NCI-H748 treated with DMSO at 0.1 percent for 48 hours (cell line): ENCODE data around the gene SPEM2.
A peak's percentile ranks its signal among the peaks of the same experiment; 100 is the strongest.

ENCODE experiments used
- DNase-seq: peaks from one replicate; lab custom pipeline; 2025; lab: John Stamatoyannopoulos, UW

SPEM2 gene

DNA sequence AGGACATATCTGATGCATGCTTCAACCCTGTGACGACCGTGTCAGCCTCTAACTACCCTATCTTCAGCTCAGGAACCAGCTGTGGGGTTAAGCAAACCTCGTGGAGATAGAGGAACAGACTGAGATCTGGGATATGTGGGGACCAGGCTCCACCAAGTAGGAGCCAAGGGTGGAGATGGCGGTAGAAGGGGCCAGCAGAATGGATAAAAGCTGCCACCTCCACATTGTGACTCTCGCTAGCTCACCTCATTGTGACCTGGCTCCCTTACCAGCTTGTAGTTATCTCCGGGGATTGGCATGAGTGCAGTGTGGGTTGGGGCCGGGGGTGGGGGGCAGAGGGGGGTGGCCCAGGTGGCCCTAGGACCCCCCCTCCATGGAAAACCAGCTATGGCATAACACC is at the start of gene SPEM2:
TSS of gene SPEM2 (plus strand) at position 301 of the 400 bp plus-strand sequence. CDS start at position 374, 73 bp downstream.
- no peak for DNase-seq

DNA sequence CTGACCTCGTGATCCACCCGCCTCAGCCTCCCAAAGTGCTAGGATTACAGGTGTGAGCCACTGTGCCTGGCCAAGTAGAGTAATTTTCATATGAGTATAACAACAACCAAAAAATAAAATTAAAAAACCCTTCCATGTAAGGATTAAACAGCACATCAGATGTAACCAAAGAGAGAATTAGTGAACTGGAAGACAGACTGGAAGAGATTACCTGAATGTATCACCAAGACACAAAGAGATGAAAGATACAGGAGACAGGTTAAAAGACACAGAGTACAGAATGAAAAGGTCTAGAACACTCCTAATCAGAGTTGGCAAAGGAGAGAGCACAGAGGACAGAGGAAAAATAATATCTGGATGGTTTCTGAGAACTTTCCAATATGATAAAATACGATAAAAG is 46.3 kb upstream of the SPEM2 start:
- DNase-seq = no peak

DNA sequence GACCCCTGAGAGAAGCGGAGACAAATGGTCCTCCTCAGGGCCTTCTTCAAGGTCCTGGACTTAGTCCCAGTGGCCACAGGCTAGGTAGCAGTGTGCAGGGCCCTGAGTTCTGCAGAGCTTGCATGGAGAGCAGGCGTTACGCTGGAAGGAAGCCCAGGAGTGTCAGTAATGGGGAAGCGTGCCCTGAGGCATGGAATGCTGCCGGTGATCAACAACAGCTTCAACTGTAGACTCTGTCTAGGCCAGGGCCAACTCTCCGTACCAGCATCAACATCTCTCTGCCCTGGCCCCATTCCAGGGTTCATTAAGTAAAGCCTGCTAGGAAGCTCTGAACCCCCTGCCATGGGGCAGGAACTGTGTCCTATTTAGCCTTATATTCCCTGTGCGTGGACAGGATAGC is 45.1 kb upstream of the SPEM2 start:
- DNase-seq = peak; percentile 17

DNA sequence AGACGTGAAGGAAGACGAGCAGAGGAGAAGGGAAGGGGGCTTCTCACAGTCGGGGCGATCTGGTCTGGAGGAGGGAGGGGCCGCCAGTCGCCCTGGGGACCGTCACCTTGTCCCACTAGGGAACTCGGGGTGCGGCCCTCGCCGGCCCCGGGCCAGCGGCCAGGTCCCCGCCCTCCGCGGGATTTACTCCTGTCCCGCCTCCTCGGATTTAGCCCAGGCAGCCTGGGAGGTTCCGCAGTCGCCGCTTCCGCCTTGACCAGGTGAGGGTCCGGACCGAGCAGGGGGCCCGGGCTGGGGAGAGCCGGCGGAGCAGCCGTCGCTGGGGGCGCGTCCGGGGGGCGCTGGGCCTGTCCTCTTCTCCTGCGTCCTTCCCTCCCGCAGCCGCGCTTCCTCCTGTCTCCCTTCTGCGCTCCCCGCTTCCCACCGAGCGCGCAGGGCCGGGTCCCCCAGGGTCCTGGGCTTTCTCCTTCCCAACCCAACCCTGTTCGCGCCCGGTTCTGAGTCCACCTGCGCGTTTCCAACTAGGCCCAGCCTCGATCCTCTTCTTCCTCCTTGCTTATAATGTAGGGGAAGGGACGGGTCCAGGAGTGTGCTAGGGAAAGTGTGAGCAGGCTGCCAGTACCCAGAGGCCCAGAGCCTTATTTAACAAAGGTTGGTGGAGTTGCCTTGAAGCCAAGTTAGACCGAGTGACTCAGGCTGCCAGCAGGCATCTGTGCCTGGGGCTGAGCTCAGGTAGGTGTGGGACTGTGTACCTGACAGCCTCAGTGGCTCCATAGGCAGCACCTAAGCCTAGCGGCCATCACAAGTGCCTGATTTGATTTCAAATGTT is 44.3 kb upstream of the SPEM2 start, which contains the start of gene TNK1:
TSS of gene TNK1 (plus strand) at position 235 of the 829 bp plus-strand sequence. CDS start 1,838 bp downstream, outside the sequence.
- peak; percentile 35 for DNase-seq

DNA sequence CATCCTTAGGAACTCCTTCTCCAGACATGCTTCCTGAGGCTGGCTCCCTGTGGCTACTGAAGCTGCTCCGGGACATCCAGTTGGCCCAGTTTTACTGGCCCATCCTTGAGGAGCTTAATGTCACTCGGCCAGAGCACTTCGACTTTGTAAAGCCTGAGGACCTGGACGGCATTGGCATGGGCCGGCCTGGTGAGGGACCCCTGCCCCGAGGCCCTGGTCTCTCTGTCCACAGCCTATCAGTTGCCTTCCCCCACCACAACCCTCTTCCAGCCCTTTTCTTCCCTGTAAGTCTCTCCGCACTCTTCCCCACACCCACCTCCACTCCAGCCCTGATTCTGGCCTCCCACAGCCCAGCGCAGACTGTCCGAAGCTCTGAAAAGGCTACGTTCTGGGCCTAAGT is 42.5 kb upstream of the SPEM2 start:
- no peak for DNase-seq

DNA sequence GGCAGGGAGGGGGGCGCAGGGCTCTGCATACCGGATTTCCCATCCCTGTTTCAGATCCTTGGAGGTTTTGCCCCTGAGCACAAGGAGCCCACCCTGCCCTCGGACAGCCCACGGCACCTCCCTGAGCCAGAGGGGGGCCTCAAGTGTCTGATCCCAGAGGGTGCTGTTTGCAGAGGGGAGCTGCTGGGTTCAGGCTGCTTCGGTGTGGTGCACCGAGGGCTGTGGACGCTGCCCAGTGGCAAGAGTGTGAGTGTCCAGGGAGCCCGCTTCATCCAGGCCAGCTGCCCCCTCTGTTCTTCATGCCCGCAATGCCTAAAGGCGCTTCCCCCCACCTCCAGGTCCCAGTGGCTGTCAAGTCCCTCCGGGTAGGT is 42.1 kb upstream of the SPEM2 start:
- DNase-seq = no peak

DNA sequence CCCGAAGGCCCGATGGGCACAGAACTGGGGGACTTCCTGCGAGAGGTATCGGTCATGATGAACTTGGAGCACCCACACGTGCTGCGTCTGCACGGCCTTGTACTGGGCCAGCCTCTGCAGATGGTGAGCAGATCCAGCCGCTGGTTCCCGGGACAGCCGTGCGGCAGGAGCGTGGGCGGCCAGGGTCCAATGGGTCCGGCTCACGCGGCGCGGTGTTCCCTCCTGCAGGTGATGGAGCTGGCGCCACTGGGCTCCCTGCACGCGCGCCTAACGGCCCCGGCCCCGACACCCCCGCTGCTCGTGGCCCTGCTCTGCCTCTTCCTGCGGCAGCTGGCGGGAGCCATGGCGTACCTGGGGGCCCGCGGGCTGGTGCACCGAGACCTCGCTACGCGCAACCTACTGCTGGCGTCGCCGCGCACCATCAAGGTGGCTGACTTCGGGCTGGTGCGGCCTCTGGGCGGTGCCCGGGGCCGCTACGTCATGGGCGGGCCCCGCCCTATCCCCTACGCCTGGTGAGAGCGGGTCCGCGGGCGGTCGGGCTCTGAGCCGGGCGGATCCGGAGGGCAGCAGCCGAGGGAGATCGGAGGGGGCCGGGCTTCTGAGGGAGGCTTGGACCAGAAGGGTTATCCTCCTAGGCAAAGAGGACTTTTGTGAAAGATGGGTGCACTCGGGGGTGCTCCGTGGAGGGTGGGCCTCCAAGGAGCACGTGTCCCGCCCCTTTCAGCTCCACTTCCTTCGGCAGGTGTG is 41.5 kb upstream of the SPEM2 start:
- peak; percentile 85 for DNase-seq

DNA sequence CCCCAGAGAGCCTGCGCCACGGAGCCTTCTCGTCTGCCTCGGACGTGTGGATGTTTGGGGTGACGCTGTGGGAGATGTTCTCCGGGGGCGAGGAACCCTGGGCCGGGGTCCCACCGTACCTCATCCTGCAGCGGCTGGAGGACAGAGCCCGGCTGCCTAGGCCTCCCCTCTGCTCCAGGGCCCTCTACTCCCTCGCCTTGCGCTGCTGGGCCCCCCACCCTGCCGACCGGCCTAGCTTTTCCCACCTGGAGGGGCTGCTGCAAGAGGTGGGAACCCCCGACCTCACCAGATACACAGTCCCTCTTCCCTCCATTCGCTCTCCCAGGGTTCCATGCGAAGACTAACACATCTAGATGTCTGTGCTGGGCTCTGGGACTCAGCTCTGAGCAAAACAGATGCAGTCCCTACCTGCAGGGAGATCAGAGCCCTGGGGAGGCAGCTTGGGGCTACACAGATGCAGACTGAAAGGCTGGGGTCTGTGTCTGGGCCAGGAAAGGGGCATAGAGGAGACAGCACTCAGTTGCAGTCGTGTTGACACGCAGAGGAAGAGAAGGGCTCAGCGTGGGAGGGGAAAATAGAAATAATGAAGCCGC is 40.8 kb upstream of the SPEM2 start:
- no peak for DNase-seq

DNA sequence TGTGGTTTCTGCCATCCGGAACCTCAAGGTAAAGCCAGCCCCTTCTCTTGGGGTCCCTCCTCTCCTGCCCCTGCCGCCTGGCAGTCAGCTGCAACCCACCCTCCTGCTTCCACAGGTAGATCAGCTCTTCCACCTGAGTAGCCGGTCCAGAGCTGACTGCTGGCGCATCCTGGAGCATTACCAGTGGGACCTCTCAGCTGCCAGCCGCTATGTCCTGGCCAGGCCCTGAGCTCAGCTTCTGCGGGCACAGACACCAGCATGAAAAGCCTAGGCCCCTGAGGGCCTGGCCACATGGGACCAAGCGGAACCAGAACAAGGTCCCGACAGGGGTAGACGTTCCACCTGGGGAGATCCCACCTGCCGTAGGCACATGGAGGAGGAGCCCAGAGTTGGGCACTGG is 36.6 kb upstream of the SPEM2 start:
- no peak for DNase-seq

DNA sequence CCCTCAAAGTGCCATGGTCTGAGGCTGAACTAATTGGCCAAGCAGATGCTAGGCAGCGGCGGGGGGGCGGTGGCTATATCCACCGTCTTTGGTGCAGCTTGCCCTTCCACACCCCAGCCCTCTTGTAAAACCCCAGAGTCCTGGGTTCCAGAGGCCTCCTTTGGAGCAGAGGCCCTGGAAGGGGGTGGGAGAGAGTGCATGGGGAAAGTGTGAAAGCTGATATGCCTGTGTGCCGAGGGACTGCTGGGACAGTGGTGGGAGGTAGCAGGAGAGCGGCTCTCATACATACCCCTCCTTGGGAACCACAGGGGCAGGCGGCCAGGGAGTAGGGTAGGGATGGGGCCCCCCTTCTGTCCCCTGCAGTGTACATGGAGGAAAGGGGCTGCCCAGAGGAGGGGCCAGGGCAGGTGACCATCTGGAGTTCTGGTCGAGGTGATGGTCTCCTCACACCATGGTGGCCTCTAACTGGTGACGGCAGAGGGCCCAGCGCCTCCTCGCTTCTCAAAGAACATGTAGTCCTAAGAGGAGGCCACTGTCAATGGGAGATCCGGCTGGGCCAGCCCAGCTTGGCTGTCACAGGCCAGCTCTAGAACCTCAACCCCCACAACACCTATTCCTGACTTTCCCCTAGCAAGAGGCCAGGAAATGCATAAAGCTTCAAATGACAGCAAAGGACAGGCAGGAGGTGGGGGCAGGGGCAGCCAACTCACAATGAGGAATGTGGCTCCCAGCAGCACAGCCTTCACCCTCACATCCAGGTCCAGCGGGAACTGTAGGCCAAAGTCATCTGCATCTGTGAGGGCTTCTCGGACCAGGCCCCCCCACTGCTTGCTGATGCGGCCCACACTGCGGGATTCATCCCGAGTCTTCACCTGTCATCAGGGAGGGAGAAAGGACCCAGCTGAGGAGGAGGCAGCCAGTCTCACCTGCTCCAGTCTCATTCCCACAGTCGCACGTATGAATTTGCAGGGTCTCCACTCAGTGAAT is 35.2 kb upstream of the SPEM2 start:
- no peak for DNase-seq

DNA sequence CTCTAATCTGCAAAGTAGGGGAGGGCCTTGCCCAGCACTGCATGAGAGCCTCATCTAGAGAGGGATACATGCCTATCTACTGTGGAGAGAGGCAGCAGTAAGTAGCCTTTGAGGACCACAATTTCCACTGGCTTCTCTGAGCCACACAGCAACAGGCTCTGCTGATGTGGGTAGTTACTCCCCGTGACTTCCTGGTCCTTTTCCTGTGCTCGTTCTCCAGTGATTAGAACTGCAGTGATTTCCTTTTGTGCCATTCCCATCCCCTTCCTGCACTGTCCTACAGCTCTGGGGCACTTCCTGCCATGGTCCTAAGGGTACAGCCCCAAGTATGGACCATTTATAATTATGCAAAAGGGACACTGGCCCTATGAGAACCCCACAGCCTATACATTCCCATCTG is 34.1 kb upstream of the SPEM2 start:
- DNase-seq = no peak

DNA sequence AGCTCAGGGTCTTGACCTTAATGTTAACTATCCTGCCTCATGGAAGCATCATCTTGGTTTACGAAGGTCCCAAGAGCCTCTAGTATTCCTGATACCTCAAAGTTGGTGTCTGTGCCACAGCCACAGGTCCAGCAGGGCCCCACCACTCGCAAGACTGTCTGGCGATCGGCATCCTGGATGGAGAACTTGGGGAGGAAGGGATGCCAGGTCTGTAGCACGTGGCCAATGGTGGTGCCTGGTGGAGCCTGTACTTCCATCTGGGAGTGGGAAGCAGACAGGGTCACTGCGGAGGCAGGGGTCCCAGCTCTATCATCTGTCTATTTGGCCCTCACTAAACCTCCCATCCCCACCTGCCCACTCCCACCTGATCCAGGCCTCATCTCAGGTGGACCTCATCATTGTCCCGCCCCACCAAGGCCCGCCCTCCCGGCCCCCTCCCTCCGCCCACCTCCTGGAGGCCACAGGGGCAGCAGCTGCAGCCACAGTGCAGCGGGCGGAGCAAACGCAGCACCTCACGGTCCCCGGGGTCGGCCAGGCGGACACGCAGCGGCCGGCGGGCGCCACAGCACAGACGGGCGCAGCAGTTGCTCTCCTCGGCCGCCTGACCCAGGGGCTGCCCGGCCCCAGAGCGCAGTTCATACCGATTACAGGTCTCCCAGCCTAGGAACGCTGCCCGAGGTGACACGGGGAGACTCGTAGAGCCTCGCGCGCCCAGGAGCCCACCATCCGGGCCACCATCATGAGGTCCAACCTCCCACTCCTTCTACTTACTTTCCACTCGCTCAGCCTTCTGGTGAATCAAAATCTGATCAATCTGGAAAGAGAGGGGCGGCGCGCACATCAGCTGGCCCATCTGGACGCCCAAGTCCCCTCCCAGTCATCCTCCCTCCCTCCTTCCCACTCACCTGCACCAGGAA is 32.5 kb upstream of the SPEM2 start:
- DNase-seq = no peak

DNA sequence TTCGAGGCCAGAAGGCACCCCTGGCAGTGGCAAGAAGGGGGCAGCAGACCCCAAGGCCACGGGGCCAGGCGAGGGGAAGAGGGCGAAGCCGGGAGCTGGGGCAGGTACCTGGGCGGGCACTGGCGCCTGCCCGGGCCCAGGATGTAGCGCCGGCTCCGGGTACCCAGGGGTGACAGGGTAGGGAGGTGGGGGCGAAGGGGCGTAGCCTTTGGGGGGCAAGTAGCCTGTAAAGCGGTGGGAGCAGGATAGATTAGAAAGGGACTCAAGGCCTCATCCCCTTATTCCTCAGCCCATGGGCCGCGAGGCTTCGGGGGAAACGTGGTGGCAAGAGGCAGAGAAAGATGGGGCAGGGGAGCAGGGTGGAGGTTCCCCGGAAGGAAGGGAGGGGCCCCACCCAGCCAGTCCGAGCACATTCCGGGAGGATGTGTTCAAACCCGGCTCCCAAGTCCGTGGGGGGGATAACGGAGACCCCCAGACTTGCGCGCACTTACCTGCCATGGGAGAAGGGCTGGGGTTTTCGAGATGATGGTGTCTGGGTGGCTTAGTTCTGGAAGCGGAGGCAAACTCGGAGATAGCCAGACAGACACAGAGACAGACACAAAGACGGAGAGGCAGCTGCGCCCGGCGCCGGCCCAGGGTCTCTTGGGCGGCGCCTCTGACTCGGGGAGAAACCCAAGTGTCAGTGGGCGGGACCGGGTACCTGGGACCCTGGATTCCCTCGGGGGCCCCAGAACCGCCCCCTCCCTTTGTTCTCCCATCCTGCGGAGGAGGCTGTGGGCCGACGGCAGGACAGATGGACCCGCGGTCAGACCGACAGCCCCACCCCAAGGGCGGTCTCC is 31.6 kb upstream of the SPEM2 start:
- DNase-seq = peak; percentile 77

DNA sequence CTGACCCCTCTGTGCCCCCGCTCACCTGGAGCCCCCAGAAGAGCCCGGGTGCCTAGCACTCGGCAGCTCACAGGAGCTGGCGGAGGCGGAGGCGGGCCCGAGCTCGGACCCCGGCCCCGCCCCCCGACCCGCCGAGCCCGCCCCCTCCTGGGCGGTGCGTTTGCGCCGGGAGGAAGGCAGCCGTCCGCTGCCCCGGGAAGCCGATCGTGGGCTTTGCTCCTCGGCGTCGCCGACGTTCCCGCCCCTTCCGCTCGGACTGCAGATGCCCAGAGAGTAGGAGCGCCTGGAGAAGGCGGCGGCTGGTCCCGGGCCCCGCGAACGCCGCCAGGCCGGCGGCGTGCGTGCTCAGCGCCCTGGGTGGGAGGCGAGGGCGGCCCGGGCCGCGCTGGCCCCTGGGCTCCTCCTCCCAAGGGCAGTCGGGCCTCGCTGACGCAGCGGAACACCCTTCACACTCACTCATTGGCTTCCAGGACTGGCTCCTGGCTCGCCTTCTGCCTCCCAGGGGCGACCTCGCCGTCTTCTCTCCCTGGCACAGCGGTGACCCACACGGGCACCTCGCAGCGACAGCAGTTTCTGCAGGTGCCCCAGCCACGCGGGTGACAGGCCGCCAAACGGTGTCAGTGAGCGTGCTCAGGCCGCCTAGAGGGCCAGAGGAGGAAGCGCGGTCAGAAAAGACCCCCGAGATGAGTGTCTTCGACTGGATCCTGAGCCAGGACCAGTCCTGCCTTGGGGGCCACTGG is 30.8 kb upstream of the SPEM2 start, which contains the start of gene PLSCR3:
TSS of gene PLSCR3 (minus strand) at position 74 of the 740 bp plus-strand sequence. CDS start 415 bp downstream, outside the sequence.
- peak; percentile 80 for DNase-seq

DNA sequence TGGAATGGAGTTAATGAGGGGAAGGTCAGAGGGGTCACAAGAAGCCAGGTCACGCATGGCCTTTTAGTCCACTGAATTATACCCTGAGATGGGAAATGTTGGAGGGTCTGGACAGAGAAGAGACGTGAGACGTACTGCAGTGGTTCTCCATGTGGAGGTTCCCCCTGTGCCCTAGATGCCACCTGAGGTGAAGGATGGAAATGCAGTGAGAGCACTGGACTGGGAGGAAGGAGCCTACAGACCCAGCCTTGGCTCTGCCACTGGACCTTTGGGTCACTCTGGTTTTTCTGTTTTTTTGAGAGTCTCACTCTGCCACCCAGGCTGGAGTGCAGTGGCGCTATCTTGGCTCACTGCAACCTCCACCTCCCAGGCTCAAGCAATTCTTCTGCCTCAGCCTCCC is 29.3 kb upstream of the SPEM2 start:
- no peak for DNase-seq

DNA sequence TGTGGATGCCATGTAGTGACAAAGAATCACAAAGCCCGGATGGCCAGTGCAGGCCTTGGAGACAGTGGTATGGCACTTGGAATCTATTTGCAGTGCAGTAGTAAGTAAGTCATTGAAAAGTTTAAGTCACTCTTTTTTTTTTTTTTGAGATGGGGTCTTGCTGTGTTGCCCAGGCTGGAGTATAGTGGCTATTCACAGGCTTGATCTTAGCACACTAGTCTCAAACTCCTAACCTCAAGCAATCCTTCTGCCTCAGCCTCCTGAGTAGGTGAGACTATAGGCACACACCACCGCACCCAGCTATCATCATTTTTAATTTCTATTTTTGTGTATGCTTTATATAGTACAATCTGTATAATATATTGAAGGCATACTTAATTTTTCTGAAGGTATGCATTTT is 26.8 kb upstream of the SPEM2 start:
- DNase-seq = no peak

DNA sequence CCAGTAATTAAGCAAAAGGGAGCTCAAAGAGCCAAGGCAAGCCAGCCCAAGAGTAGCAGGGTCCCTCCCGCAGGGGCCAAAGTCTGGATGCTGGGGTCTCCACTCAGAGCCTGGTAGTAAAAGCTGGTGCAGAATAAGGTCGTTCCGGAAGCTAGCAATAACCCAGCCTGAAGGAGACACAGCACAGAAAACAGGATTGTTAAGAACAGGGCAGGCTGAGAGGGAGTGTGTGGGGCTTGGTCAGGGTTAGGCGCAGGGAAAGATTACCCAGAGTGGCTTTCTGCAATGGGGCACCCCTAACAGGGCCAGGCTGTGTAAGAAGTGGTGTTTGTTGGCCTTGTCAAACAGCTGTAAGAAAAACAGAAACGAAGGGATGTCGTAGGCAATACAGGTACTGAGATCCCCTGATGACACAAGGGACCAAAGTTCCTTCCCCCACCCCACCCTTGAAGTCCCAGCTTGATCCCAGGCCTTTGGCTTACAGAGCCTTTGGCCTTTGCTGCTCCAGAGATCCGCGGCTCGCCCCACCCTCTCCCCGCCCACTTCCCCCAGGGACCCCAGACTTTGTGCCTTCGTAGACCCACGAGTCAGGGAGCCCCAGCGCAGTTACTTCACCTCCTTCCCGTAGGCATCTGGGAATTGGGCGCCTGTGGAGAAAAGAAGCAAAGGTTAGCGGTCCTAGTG is 22.2 kb upstream of the SPEM2 start:
- peak; percentile 60 for DNase-seq

DNA sequence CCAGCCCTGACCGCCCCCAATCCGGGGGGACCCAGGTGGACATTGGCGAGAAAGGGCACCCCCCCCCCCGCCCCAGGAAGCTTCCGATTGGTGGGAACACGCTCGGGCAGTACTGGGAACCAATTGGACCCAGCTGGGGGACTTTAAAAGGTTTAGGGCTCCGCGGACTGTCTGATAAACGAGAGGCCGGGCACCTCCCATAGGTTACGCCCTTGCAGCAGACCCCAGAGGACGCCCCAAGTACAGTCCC is 21.8 kb upstream of the SPEM2 start:
- peak; percentile 76 for DNase-seq
